Activated CD4-positive, alpha-beta T cell treated with anti-CD3 and anti-CD28 coated beads, Interleukin-2, amount 50 U/mL, for 24 hours (primary cell): ENCODE results near the gene EEFSEC.
A peak's percentile ranks its signal among the peaks of the same experiment; 100 is the strongest.

Source experiments
- DNase-seq, 2 donors: peaks; one replicate each; pipeline ENCODE4 v3.0.0-alpha.2; 2020; ENCODE audit warnings: low read depth in 1 of 2, low spot score in 1 of 2

EEFSEC gene

GRCh38 chr3:128153156-128154041 lies at the start of gene EEFSEC:
Gene EEFSEC (plus strand): TSS chr3:128153481. CDS start chr3:128153508, 27 bp downstream.
- DNase-seq: peak; percentile 84

GRCh38 chr3:128107834-128108233 lies 45.4 kb upstream of the EEFSEC start:
- DNase-seq: no peak

GRCh38 chr3:128111147-128111546 lies 42.1 kb upstream of the EEFSEC start:
- DNase-seq: no peak

GRCh38 chr3:128112357-128112968 lies 40.8 kb upstream of the EEFSEC start:
- peak in 1 of 2 donors; percentile 28 for DNase-seq

- DNase-seq: no peak
These were observed 39.2 kb upstream of the EEFSEC start for GRCh38 chr3:128113817-128114794.

- DNase-seq: no peak
These were observed 31.3 kb upstream of the EEFSEC start for GRCh38 chr3:128122013-128122412.

- no peak for DNase-seq
These were observed 30.1 kb upstream of the EEFSEC start for GRCh38 chr3:128123156-128123537.

- DNase-seq: peak; percentile 92 to 98
These were observed 29.5 kb upstream of the EEFSEC start, which contains the start of gene RUVBL1 for GRCh38 chr3:128123538-128124368. Gene RUVBL1 (minus strand): TSS chr3:128123812. CDS start chr3:128123724, 88 bp downstream.

GRCh38 chr3:128127236-128127635 lies 26.0 kb upstream of the EEFSEC start:
- DNase-seq: no peak

GRCh38 chr3:128128251-128128650 lies 25.0 kb upstream of the EEFSEC start:
- no peak for DNase-seq

- DNase-seq: no peak
These were observed 21.2 kb upstream of the EEFSEC start for GRCh38 chr3:128131897-128132646.

- no peak for DNase-seq
These were observed 19.9 kb upstream of the EEFSEC start for GRCh38 chr3:128133273-128133883.

- no peak for DNase-seq
These were observed 9.8 kb upstream of the EEFSEC start for GRCh38 chr3:128143496-128143895.

- DNase-seq: no peak
These were observed 8.6 kb upstream of the EEFSEC start for GRCh38 chr3:128144512-128145187.

- no peak for DNase-seq
These were observed 8.0 kb upstream of the EEFSEC start for GRCh38 chr3:128145279-128145678.

GRCh38 chr3:128146201-128146600 lies 7.1 kb upstream of the EEFSEC start:
- no peak for DNase-seq

GRCh38 chr3:128149650-128150049 lies 3.6 kb upstream of the EEFSEC start:
- DNase-seq: no peak

GRCh38 chr3:128151758-128152274 lies 1.5 kb upstream of the EEFSEC start:
- DNase-seq: no peak
